GM12878 (cell line): ENCODE data around the gene CORO2B. TPM values are rescaled to one million over a fixed set of nuclear protein-coding genes. Genes with fewer than 3 reads are reported as not detected.
"Not testable (repeated sequence)": the region's sequence is repeated elsewhere in the genome, so short reads cannot be mapped to it uniquely, and the experiment has no call there.

Source experiments
- ATAC-seq: fragments of 200-7000 bp; cut with Tn5 transposase; 3 replicates; pipeline ENCODE4 v1.9.1; 2020; ENCODE audit warnings: mild to moderate bottlenecking, moderate library complexity
- BruUV-seq: library from RNA; stranded (reverse); fragments of 400-500 nt; replicated peaks from 2 replicates; lab custom pipeline; 2021; lab: Mats Ljungman, UMichigan
- CTCF ChIA-PET: fragments of 300-600 bp; sonication (Branson Sonifier 250); formaldehyde crosslinking; extraction: SDS; loops from one replicate; lab custom pipeline; 2021; ENCODE audit warnings: inconsistent platforms; lab: Yijun Ruan, JAX
- POLR2A ChIA-PET: fragments of 350-600 bp; formaldehyde crosslinking; extraction: SDS; loops from one replicate; lab custom pipeline; 2021; ENCODE audit warnings: inconsistent platforms; lab: Charles Lee
- RAD21 ChIA-PET: fragments of 300-600 bp; sonication (Branson Sonifier 250); formaldehyde crosslinking; loops from one replicate; lab custom pipeline; 2023; ENCODE audit warnings: antibody characterized with exemption; ENCODE audit not compliant: unreplicated experiment; lab: Charles Lee
- SMC1A ChIA-PET: fragments of 300-600 bp; sonication (Branson Sonifier 250); formaldehyde crosslinking; loops from one replicate; lab custom pipeline; 2023; ENCODE audit not compliant: unreplicated experiment, uncharacterized antibody; lab: Charles Lee
- DNase-seq: peaks from one replicate; pipeline ENCODE4 v3.0.0-alpha.2; 2011; ENCODE audit warnings: low read depth, low spot score
- FAIRE-seq: peaks from 3 replicates; lab custom pipeline; 2011; peaks lifted over from hg19 to GRCh38; lab: Jason Lieb, UNC
- H2AFZ ChIP-seq: 2 replicates; pipeline ENCODE4 v1.6.0; 2011; ENCODE audit warnings: low read depth, low read length, control low read depth; ENCODE audit not compliant: control insufficient read depth
- H3K27ac ChIP-seq: 2 replicates; pipeline ENCODE4 v1.5.1; 2011; ENCODE audit warnings: control low read depth; ENCODE audit not compliant: control insufficient read depth, insufficient read depth
- H3K27me3 ChIP-seq, 2 experiments: replicated peaks in 1 of 2; 2 replicates each; pipeline versions ENCODE4 v1.6.0 to v1.6.1; 2011; ENCODE audit warnings: low read length in 1 of 2; ENCODE audit not compliant: control insufficient read depth in 2 of 2, insufficient read depth in 2 of 2
- H3K36me3 ChIP-seq, 2 experiments: 2 replicates each; pipeline ENCODE4 v1.5.1; 2011; ENCODE audit warnings: low read length in 1 of 2; ENCODE audit not compliant: control insufficient read depth in 2 of 2, insufficient read depth in 2 of 2
- H3K4me1 ChIP-seq: 2 replicates; pipeline ENCODE4 v1.6.1; 2011; ENCODE audit warnings: mild to moderate bottlenecking, low read length, moderate library complexity, mixed read lengths; ENCODE audit not compliant: control insufficient read depth, insufficient read depth
- H3K4me2 ChIP-seq: 2 replicates; pipeline ENCODE4 v1.6.0; 2011; ENCODE audit warnings: control low read depth; ENCODE audit not compliant: control insufficient read depth, insufficient read depth
- H3K4me3 ChIP-seq: fragments of 200-600 bp; sonication (generic); 2 replicates; pipeline ENCODE4 v1.5.1; 2016
- H3K79me2 ChIP-seq: 2 replicates; pipeline ENCODE4 v1.6.0; 2011; ENCODE audit warnings: low read length; ENCODE audit not compliant: control insufficient read depth, insufficient read depth
- H3K9ac ChIP-seq: 2 replicates; pipeline ENCODE4 v1.8.0; 2011; ENCODE audit warnings: low read length, control low read depth, mixed read lengths; ENCODE audit not compliant: control insufficient read depth, insufficient read depth
- H3K9me3 ChIP-seq: replicated peaks from 3 replicates; pipeline ENCODE4 v1.5.1; 2011; ENCODE audit warnings: mild to moderate bottlenecking, low read length; ENCODE audit not compliant: control insufficient read depth, insufficient read depth
- H4K20me1 ChIP-seq: 2 replicates; pipeline ENCODE4 v1.6.0; 2011; ENCODE audit not compliant: control insufficient read depth, insufficient read depth
- CTCF ChIP-seq, 3 experiments: IDR thresholded peaks in 2 of 3; conservative IDR thresholded peaks in 1 of 3; 2 replicates each; pipeline ENCODE4 v1.5.1; 2011; ENCODE audit warnings: low read depth in 3 of 3, low read length in 3 of 3, mild to moderate bottlenecking in 3 of 3, control low read depth in 2 of 3, moderate library complexity in 2 of 3, inconsistent platforms in 1 of 3, mixed read lengths in 1 of 3; ENCODE audit not compliant: control insufficient read depth in 2 of 3, insufficient read depth in 1 of 3; ENCODE audit errors: extremely low read depth in 1 of 3
- IRF5 ChIP-seq: fragments of 450-650 bp; IDR thresholded peaks from 2 replicates; pipeline ENCODE4 v1.6.1; 2017; ENCODE audit warnings: borderline replicate concordance
- KAT2A ChIP-seq: conservative IDR thresholded peaks from 2 replicates; pipeline ENCODE4 v1.6.1; 2011; ENCODE audit warnings: low read depth, low read length; ENCODE audit not compliant: control insufficient read depth
- SREBF1 ChIP-seq: IDR thresholded peaks from 2 replicates; pipeline ENCODE4 v1.6.1; 2012; ENCODE audit warnings: mild to moderate bottlenecking, low read length
- ZBTB4 ChIP-seq: fragments of 450-650 bp; formaldehyde crosslinking; IDR thresholded peaks from 2 replicates; pipeline ENCODE4 v1.4.0; 2022; ENCODE audit warnings: mild to moderate bottlenecking, moderate library complexity
- ZNF622 ChIP-seq: fragments of 450-650 bp; IDR thresholded peaks from 2 replicates; pipeline ENCODE4 v1.6.1; 2017; ENCODE audit warnings: mild to moderate bottlenecking, inconsistent platforms
- WGBS: methylation state at CpG from one replicate; pipeline ENCODE4 v1.1.6; 2016; ENCODE audit warnings: low lambda C conversion rate; ENCODE audit not compliant: insufficient replicate concordance, insufficient coverage; ENCODE audit errors: missing lambda C conversion rate; 5-methylcytosine and 5-hydroxymethylcytosine counted together
- in situ Hi-C: fragments of 300-500 bp; cut with MboI; formaldehyde crosslinking; loops from 9 replicates; pipeline ENCODE4 v1.14.3; 2018; ENCODE audit warnings: mixed read lengths
- intact Hi-C: fragments of 100-400 bp; cut with micrococcal nuclease; formaldehyde crosslinking; loops from one replicate; pipeline ENCODE4 v1.14.2; 2022; ENCODE audit not compliant: unreplicated experiment
- polyA plus RNA-seq, 11 experiments: library from polyadenylated mRNA; depleted of rRNA in 4 of 11; unstranded in 6 of 11; stranded (reverse) in 5 of 11; fragments of >200 nt; fragmentation: Nextera tagmentation in 4 of 11; fragmentation: Illumina TruSeq in 1 of 11; extraction: Ambion mirVana in 4 of 11; extraction: Trizol in 1 of 11; gene quantifications; 1 replicate in 1 of 11; 2 replicates in 10 of 11; pipeline versions ENCODE4 v1.2.1 to v1.2.3, GENCODE V29; 2011 to 2016; ENCODE audit warnings: inconsistent platforms in 2 of 11, missing spikeins in 2 of 11, low read depth in 1 of 11
- total RNA-seq, 4 experiments: library from RNA; depleted of rRNA in 3 of 4; stranded (reverse); fragments of >200 nt in 3 of 4; fragmentation: Illumina TruSeq in 1 of 4; extraction: Trizol in 1 of 4; gene quantifications; 2 replicates each; pipeline versions ENCODE4 v1.2.1 to v1.2.3, GENCODE V29; 2013 to 2021

The CORO2B gene
- total and polyA plus RNA-seq, 10 of the 15 experiments (the other 5 are each of a cell fraction or from before 2014, with no cell fraction given): 0.05 to 0.73 (median 0.13) TPM; not detected in 4

GRCh38 chr15:68647361-68647760 is 68.6 kb downstream of the CORO2B start:
- H3K27ac ChIP-seq, RAD21 ChIA-PET, H4K20me1 ChIP-seq, H3K9me3 ChIP-seq, CTCF ChIA-PET, H2AFZ ChIP-seq, H3K27me3 ChIP-seq, H3K79me2 ChIP-seq, intact Hi-C loops, BruUV-seq, SMC1A ChIA-PET, in situ Hi-C loops, FAIRE-seq, DNase-seq, H3K36me3 ChIP-seq, H3K9ac ChIP-seq, ATAC-seq, H3K4me2 ChIP-seq, H3K4me3 ChIP-seq, H3K4me1 ChIP-seq: not testable (repeated sequence)
- POLR2A ChIA-PET: interaction anchor here (0.6 to 0.7 kb wide), 2 partner anchors 214 to 246 kb away, joined by 3 to 8 read pairs; no protein-coding TSS in a partner anchor
- 19% methylated on average over 10 of the region's 13 CpGs for WGBS

- Histone ChIP-seq H4K20me1 (no peaks in the 10 kb centered on the region), H3K4me3 (no peak overlapping the region), H3K9ac (no peak overlapping the region), H3K27ac (no peak overlapping the region), H3K79me2 (no peaks in the 10 kb centered on the region), H3K36me3 (no peaks in the 10 kb centered on the region), H3K4me1 (no peaks in the 10 kb centered on the region), H2AFZ (no peak overlapping the region), H3K27me3 (peaks cover 3 to 9% of the 10 kb centered on the region in 2 experiments), H3K9me3 (no peaks in the 10 kb centered on the region), H3K4me2 (no peak overlapping the region)
- POLR2A ChIA-PET: no interaction called here
- RAD21 ChIA-PET: interaction anchor here (0.8 kb wide), 1 partner anchor 15 kb away, joined by 3 read pairs; no protein-coding TSS in a partner anchor
- SMC1A ChIA-PET: interaction anchor here (1.0 kb wide), 1 partner anchor 88 kb away, joined by 4 read pairs; no protein-coding TSS in a partner anchor
- CTCF ChIA-PET: interaction anchor here (0.8 to 5.1 kb wide), 11 partner anchors 10 to 133 kb away, joined by 3 to 33 read pairs (median 3); no protein-coding TSS in a partner anchor
- DNase-seq: no peak
- peak; percentile 87 for ATAC-seq
- no peak for FAIRE-seq
- intact Hi-C loops: no loop called here
- no TSS peak for BruUV-seq
- WGBS: 37% methylated on average over 22 of the region's 23 CpGs
- in situ Hi-C loops: no loop called here
- no peak for TF ChIP-seq ZNF622
- TF ChIP-seq IRF5: no peak
- no peak for TF ChIP-seq ZBTB4 (CRISPR knock-in tag)
- TF ChIP-seq KAT2A: no peak
- TF ChIP-seq SREBF1: no peak
- TF ChIP-seq CTCF (IDR thresholded peaks at IDR 0.05 in 2 of 3, conservative IDR thresholded peaks at IDR 0.05 in 1 of 3; ENCODE audit: control insufficient read depth in 2 of 3, extremely low read depth in 1 of 3, insufficient read depth in 1 of 3, low read depth in 3 of 3, low read length in 3 of 3): peak; percentile 44 to 82 (median 65)
Observed at GRCh38 chr15:68650901-68651709, 72.3 kb downstream of the CORO2B start.
